Upper lobe of right lung (tissue), 1 donor: ENCODE measurements around the gene RUNX1. TPM values are rescaled to one million over a fixed set of nuclear protein-coding genes. Genes with fewer than 3 reads are reported as not detected.

Source experiments
- ATAC-seq: fragments of 200-7000 bp; cut with Tn5 transposase; one replicate; pipeline ENCODE4 v1.9.1; 2020; ENCODE audit warnings: mild to moderate bottlenecking, moderate library complexity
- DNase-seq: peaks from one replicate; pipeline ENCODE4 v3.0.0-alpha.2; 2020
- H3K27ac ChIP-seq: fragments of 200-600 bp; one replicate; pipeline ENCODE4 v1.8.0; 2022
- H3K27me3 ChIP-seq: fragments of 200-600 bp; one replicate; pipeline ENCODE4 v1.8.0; 2022; ENCODE audit warnings: mild to moderate bottlenecking
- H3K36me3 ChIP-seq: fragments of 200-600 bp; one replicate; pipeline ENCODE4 v1.8.0; 2022
- H3K4me1 ChIP-seq: fragments of 200-600 bp; one replicate; pipeline ENCODE4 v1.8.0; 2022
- H3K4me3 ChIP-seq: fragments of 200-600 bp; one replicate; pipeline ENCODE4 v1.8.0; 2022; ENCODE audit warnings: mild to moderate bottlenecking
- H3K9me3 ChIP-seq: fragments of 200-600 bp; one replicate; pipeline ENCODE4 v1.8.0; 2022
- CTCF ChIP-seq: fragments of 200-600 bp; IDR thresholded peaks from one replicate; pipeline ENCODE4 v1.8.0; 2022; ENCODE audit warnings: antibody characterized with exemption
- intact Hi-C: fragments of 100-400 bp; cut with DNase I; formaldehyde crosslinking; loops from one replicate; pipeline ENCODE4 v1.11.0; 2022
- total RNA-seq: library from RNA; stranded (reverse); fragmentation: NEBNext Ultra II Directional; extraction: Animal tissue kit (Norgen Biotek cat#: 25700); gene quantifications from one replicate; pipeline ENCODE4 v1.2.1, GENCODE V29; 2021
- donor health status: DM: no; HTN: yes; CAD: no; lungs with severe emphysema.

RUNX1 gene
- total RNA-seq, 1 donor from 2014 or later: 86.9 TPM

GRCh38 chr21:34923202-34923601, 125.9 kb downstream of the RUNX1 start:
- no peak for TF ChIP-seq CTCF
- no peaks in the 10 kb centered on the region for H3K36me3 ChIP-seq

GRCh38 chr21:34922479-34922878, 126.6 kb downstream of the RUNX1 start:
- Histone ChIP-seq H3K4me3 (no peak overlapping the region), H3K36me3 (no peaks in the 10 kb centered on the region), H3K4me1 (peaks cover 3% of the 10 kb centered on the region), H3K27me3 (no peaks in the 10 kb centered on the region), H3K9me3 (no peaks in the 10 kb centered on the region), H3K27ac (no peak overlapping the region)
- ATAC-seq (no peak), DNase-seq (no peak)
- intact Hi-C loops: no loop called here
- no peak for TF ChIP-seq CTCF

More at GRCh38 chr21:34923202-34923601, 125.9 kb downstream of the RUNX1 start:
- H3K4me1 ChIP-seq: peaks cover 3% of the 10 kb centered on the region
- H3K27me3 ChIP-seq: no peaks in the 10 kb centered on the region
- H3K4me3 ChIP-seq: no peak overlapping the region
- no peaks in the 10 kb centered on the region for H3K9me3 ChIP-seq
- no peak for ATAC-seq
- no peak for DNase-seq
- H3K27ac ChIP-seq: no peak overlapping the region
- intact Hi-C loops: no loop called here

GRCh38 chr21:34921151-34921550, 128.0 kb downstream of the RUNX1 start:
- no peaks in the 10 kb centered on the region for H3K36me3 ChIP-seq
- no peak overlapping the region for H3K4me3 ChIP-seq
- ATAC-seq (no peak), DNase-seq (no peak)
- TF ChIP-seq CTCF: no peak
- no peaks in the 10 kb centered on the region for H3K4me1 ChIP-seq
- H3K9me3 ChIP-seq: no peaks in the 10 kb centered on the region
- intact Hi-C loops: no loop called here
- H3K27me3 ChIP-seq: no peaks in the 10 kb centered on the region
- H3K27ac ChIP-seq: no peak overlapping the region

GRCh38 chr21:34919406-34919805, 129.7 kb downstream of the RUNX1 start:
- Histone ChIP-seq H3K4me1 (no peaks in the 10 kb centered on the region), H3K27me3 (no peaks in the 10 kb centered on the region), H3K4me3 (no peak overlapping the region), H3K9me3 (no peaks in the 10 kb centered on the region), H3K36me3 (no peaks in the 10 kb centered on the region), H3K27ac (no peak overlapping the region)
- no peak for TF ChIP-seq CTCF
- DNase-seq: no peak
- ATAC-seq: no peak
- intact Hi-C loops: no loop called here

- H3K4me1 ChIP-seq: no peaks in the 10 kb centered on the region
- DNase-seq (no peak), ATAC-seq (no peak)
- H3K27ac ChIP-seq: no peak overlapping the region
- H3K36me3 ChIP-seq: no peaks in the 10 kb centered on the region
- H3K27me3 ChIP-seq: no peaks in the 10 kb centered on the region
- no peak for TF ChIP-seq CTCF
- intact Hi-C loops: no loop called here
- H3K4me3 ChIP-seq: no peak overlapping the region
- no peaks in the 10 kb centered on the region for H3K9me3 ChIP-seq
Measured at GRCh38 chr21:34916446-34916845, 132.7 kb downstream of the RUNX1 start.

GRCh38 chr21:34915364-34915841, 133.7 kb downstream of the RUNX1 start:
- no peak for TF ChIP-seq CTCF
- H3K9me3 ChIP-seq: no peaks in the 10 kb centered on the region
- DNase-seq: no peak
- no peak overlapping the region for H3K4me3 ChIP-seq
- peaks cover 6% of the 10 kb centered on the region for H3K4me1 ChIP-seq
- ATAC-seq: no peak
- no peak overlapping the region for H3K27ac ChIP-seq
- intact Hi-C loops: no loop called here
- H3K27me3 ChIP-seq: no peaks in the 10 kb centered on the region
- no peaks in the 10 kb centered on the region for H3K36me3 ChIP-seq
